Activated B cell treated with CpG ODN at 0.5 μM for 24 hours (primary cell): ENCODE measurements around the gene KCNC1. TPM values are rescaled to one million over a fixed set of nuclear protein-coding genes. Genes with fewer than 3 reads are reported as not detected.

Experiments used
- ATAC-seq: fragments of 200-7000 bp; cut with Tn5 transposase; one replicate; pipeline ENCODE4 v1.10.0; 2021; ENCODE audit warnings: low read depth, mild to moderate bottlenecking, moderate library complexity
- CTCF ChIA-PET: fragments of 350-600 bp; sonication (Branson Sonifier 250); formaldehyde crosslinking; loops from one replicate; lab custom pipeline; 2021; ENCODE audit warnings: antibody characterized with exemption; lab: Charles Lee
- POLR2A ChIA-PET: fragments of 350-600 bp; sonication (Branson Sonifier 250); formaldehyde crosslinking; loops from one replicate; lab custom pipeline; 2021; ENCODE audit warnings: antibody characterized with exemption; lab: Charles Lee
- DNase-seq: peaks from one replicate; pipeline ENCODE4 v3.0.0; 2022
- H3K27ac Mint-ChIP-seq: one replicate; pipeline ENCODE4 v1.8.0; 2020; ENCODE audit warnings: mixed read lengths
- H3K27me3 Mint-ChIP-seq: one replicate; pipeline ENCODE4 v1.8.0; 2021; ENCODE audit warnings: mixed read lengths
- H3K36me3 Mint-ChIP-seq: one replicate; pipeline ENCODE4 v1.8.0; 2021; ENCODE audit warnings: low read depth, mixed read lengths
- H3K4me1 Mint-ChIP-seq: one replicate; pipeline ENCODE4 v1.8.0; 2021; ENCODE audit warnings: mixed read lengths
- H3K4me3 Mint-ChIP-seq: one replicate; pipeline ENCODE4 v1.8.0; 2020; ENCODE audit warnings: mild to moderate bottlenecking, mixed read lengths
- H3K9me3 Mint-ChIP-seq: one replicate; pipeline ENCODE4 v1.8.0; 2020; ENCODE audit warnings: mixed read lengths
- CTCF ChIP-seq: fragments of 200-600 bp; IDR thresholded peaks from one replicate; pipeline ENCODE4 v1.8.0; 2022; ENCODE audit warnings: antibody characterized with exemption, mild to moderate bottlenecking
- intact Hi-C: fragments of 100-400 bp; cut with micrococcal nuclease; formaldehyde crosslinking; loops from one replicate; pipeline ENCODE4 v1.15.1; 2024
- total RNA-seq: library from RNA; stranded (reverse); gene quantifications from 2 replicates; pipeline ENCODE4 v1.2.3, GENCODE V29; 2022

KCNC1 gene
- total RNA-seq, 1 donor from 2014 or later: not detected

- ChIA-PET CTCF (no interaction called here), POLR2A (no interaction called here)
- intact Hi-C loops: no loop called here
- no peak for TF ChIP-seq CTCF
- Mint-ChIP-seq H3K27ac (no peak overlapping the region), H3K27me3 (no peaks in the 10 kb centered on the region), H3K9me3 (no peaks in the 10 kb centered on the region), H3K36me3 (peaks cover 17% of the 10 kb centered on the region), H3K4me1 (no peaks in the 10 kb centered on the region), H3K4me3 (no peak overlapping the region)
- ATAC-seq (no peak), DNase-seq (no peak)
These were observed 78.2 kb downstream of the KCNC1 start for GRCh38 chr11:17812865-17813187.

DNA sequence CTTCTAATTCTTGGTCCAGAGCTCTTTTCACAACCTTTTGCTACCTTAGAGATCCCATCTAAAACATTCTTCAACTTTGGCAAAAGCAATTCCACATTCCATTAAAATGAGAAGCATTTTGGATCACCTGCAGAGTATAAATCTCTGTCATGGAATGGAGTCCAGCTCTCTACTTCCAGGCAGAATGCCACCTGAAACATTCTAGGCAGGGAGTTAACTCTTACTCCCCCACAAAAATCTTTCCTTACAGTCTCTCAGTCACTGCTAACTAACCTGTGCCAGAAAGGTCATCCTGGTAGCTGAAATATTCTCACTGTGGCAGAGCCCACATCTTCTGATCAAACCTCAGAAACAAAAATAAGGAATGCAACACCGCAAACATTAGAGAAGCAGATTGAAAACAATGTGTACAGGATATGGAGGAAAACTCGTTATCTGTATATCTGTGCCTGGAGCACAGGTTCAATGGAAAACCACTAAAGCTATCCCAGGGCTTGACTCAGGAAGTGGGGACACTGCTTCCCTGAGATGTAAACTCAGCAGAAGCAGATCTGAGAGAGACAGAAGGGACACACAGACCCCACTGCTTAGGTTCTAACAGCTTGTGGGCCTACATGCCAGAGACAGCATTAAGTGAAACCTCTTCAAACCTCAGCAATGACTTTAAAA lies 78.9 kb downstream of the KCNC1 start:
- POLR2A ChIA-PET: no interaction called here
- Mint-ChIP-seq H3K27ac (no peak overlapping the region), H3K4me1 (no peaks in the 10 kb centered on the region), H3K9me3 (no peaks in the 10 kb centered on the region), H3K4me3 (no peak overlapping the region), H3K27me3 (no peaks in the 10 kb centered on the region), H3K36me3 (peaks cover 13% of the 10 kb centered on the region)
- intact Hi-C loops: no loop called here
- no peak for TF ChIP-seq CTCF
- CTCF ChIA-PET: no interaction called here
- ATAC-seq (no peak), DNase-seq (no peak)

GRCh38 chr11:17814546-17814945 lies 80.0 kb downstream of the KCNC1 start:
- intact Hi-C loops: no loop called here
- ChIA-PET CTCF (no interaction called here), POLR2A (no interaction called here)
- Mint-ChIP-seq H3K36me3 (peaks cover 13% of the 10 kb centered on the region), H3K4me1 (no peaks in the 10 kb centered on the region), H3K9me3 (no peaks in the 10 kb centered on the region), H3K27ac (no peak overlapping the region), H3K27me3 (no peaks in the 10 kb centered on the region), H3K4me3 (no peak overlapping the region)
- TF ChIP-seq CTCF: no peak
- ATAC-seq: no peak
- DNase-seq: no peak

- H3K27ac Mint-ChIP-seq: no peak overlapping the region
- ChIA-PET POLR2A (no interaction called here), CTCF (no interaction called here)
- no peak overlapping the region for H3K4me3 Mint-ChIP-seq
- H3K4me1 Mint-ChIP-seq: no peaks in the 10 kb centered on the region
- TF ChIP-seq CTCF: no peak
- DNase-seq (no peak), ATAC-seq (no peak)
- H3K9me3 Mint-ChIP-seq: no peaks in the 10 kb centered on the region
- intact Hi-C loops: no loop called here
- H3K36me3 Mint-ChIP-seq: peaks cover 13% of the 10 kb centered on the region
- no peaks in the 10 kb centered on the region for H3K27me3 Mint-ChIP-seq
These were observed 81.8 kb downstream of the KCNC1 start for GRCh38 chr11:17816232-17816931.

DNA sequence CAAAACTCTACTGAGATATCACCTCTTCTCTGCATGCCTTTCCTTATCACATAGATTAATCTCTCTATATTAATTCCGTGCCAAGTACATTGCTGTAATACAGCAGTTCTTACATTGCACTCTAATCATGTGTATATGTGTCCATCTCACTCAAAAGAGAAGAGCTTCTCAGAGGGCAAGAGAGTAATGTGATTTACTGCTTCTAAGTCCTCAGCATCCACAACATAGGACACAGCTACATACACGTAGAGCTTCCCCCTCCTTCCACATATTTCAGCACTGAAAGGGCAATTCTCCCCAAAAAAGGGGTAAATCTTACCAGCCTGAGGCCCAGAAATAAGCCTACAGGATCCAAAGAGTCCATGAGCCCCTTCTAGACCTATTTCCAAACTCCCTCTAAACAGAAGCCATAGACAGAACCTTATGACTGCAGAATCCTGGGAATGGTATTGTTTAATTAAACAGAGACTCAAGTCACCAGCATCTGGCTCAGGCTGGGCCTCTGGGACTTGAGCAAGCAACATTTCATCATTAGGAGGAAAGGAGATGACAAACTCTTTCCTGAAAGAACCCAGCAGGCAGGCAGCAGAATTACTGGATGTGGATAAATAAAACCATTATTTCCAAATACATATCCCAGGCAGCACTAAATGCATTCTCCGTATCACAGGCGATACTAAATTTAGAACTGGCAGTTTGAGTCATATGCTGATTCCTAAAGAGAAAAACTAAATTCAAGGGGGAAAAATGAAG lies 87.2 kb downstream of the KCNC1 start:
- no peak for ATAC-seq
- Mint-ChIP-seq H3K4me1 (no peaks in the 10 kb centered on the region), H3K27me3 (no peaks in the 10 kb centered on the region), H3K27ac (no peak overlapping the region), H3K9me3 (no peaks in the 10 kb centered on the region), H3K4me3 (no peak overlapping the region), H3K36me3 (no peaks in the 10 kb centered on the region)
- ChIA-PET CTCF (no interaction called here), POLR2A (no interaction called here)
- intact Hi-C loops: no loop called here
- DNase-seq: no peak
- TF ChIP-seq CTCF: no peak
